HEK293T (cell line): Measurements from ENCODE around the gene PAFAH2.

Experiments
- CTCF ChIA-PET: fragments of 350-600 bp; formaldehyde crosslinking; extraction: SDS; loops from one replicate; lab custom pipeline; 2021; ENCODE audit warnings: antibody characterized with exemption, inconsistent platforms; lab: Yijun Ruan, JAX
- POLR2A ChIA-PET: fragments of 350-600 bp; formaldehyde crosslinking; extraction: SDS; loops from one replicate; lab custom pipeline; 2020; ENCODE audit warnings: antibody characterized with exemption, inconsistent platforms; lab: Yijun Ruan, JAX
- DNase-seq: peaks from one replicate; pipeline ENCODE4 v3.0.0; 2012; ENCODE audit warnings: mixed read lengths; ENCODE audit errors: extremely low spot score
- ARNT ChIP-seq: fragments of 450-650 bp; IDR thresholded peaks from 2 replicates; pipeline ENCODE4 v1.6.1; 2017; ENCODE audit warnings: mild to moderate bottlenecking
- BHLHE40 ChIP-seq: fragments of 450-650 bp; IDR thresholded peaks from 2 replicates; pipeline ENCODE4 v1.6.1; 2016; ENCODE audit warnings: mild to moderate bottlenecking, moderate library complexity, borderline replicate concordance
- CTBP1 ChIP-seq: fragments of 450-650 bp; IDR thresholded peaks from 2 replicates; pipeline ENCODE4 v1.6.1; 2016; ENCODE audit warnings: borderline replicate concordance
- ELF4 ChIP-seq: fragments of 450-650 bp; IDR thresholded peaks from 2 replicates; pipeline ENCODE4 v1.6.1; 2017; ENCODE audit warnings: antibody characterized with exemption
- FOXA1 ChIP-seq: fragments of 450-650 bp; IDR thresholded peaks from 2 replicates; pipeline ENCODE4 v1.6.1; 2016; ENCODE audit warnings: mild to moderate bottlenecking
- FOXK2 ChIP-seq: fragments of 450-650 bp; IDR thresholded peaks from 2 replicates; pipeline ENCODE4 v1.6.1; 2016; ENCODE audit warnings: mild to moderate bottlenecking
- FOXM1 ChIP-seq: fragments of 450-650 bp; IDR thresholded peaks from 2 replicates; pipeline ENCODE4 v1.6.1; 2017; ENCODE audit warnings: mild to moderate bottlenecking, borderline replicate concordance
- HDGF ChIP-seq: fragments of 450-650 bp; IDR thresholded peaks from 2 replicates; pipeline ENCODE4 v1.6.1; 2017; ENCODE audit warnings: antibody characterized with exemption, borderline replicate concordance
- L3MBTL2 ChIP-seq: fragments of 450-650 bp; conservative IDR thresholded peaks from 2 replicates; pipeline ENCODE4 v1.6.1; 2016; ENCODE audit warnings: mild to moderate bottlenecking
- LEF1 ChIP-seq: fragments of 450-650 bp; IDR thresholded peaks from 2 replicates; pipeline ENCODE4 v1.6.1; 2017; ENCODE audit warnings: mild to moderate bottlenecking, borderline replicate concordance
- NFRKB ChIP-seq: fragments of 450-650 bp; IDR thresholded peaks from 2 replicates; pipeline ENCODE4 v1.6.1; 2016; ENCODE audit warnings: mild to moderate bottlenecking, moderate library complexity
- PKNOX1 ChIP-seq: fragments of 450-650 bp; IDR thresholded peaks from 2 replicates; pipeline ENCODE4 v1.6.1; 2016
- SP1 ChIP-seq: fragments of 450-650 bp; IDR thresholded peaks from 2 replicates; pipeline ENCODE4 v1.6.1; 2017
- SUZ12 ChIP-seq: fragments of 450-650 bp; IDR thresholded peaks from 2 replicates; pipeline ENCODE4 v1.6.1; 2016; ENCODE audit warnings: mild to moderate bottlenecking
- TARDBP ChIP-seq: fragments of 450-650 bp; IDR thresholded peaks from 2 replicates; pipeline ENCODE4 v1.6.1; 2016
- ZNF384 ChIP-seq: fragments of 450-650 bp; IDR thresholded peaks from 2 replicates; pipeline ENCODE4 v1.6.1; 2016

Gene PAFAH2

GRCh38 chr1:25911162-25911561 is 86.7 kb downstream of the PAFAH2 start:
- ChIA-PET POLR2A (no interaction called here), CTCF (no interaction called here)
- TF ChIP-seq ZNF384, result no peak
- TF ChIP-seq PKNOX1, result no peak
- no peak for TF ChIP-seq CTBP1
- no peak for TF ChIP-seq FOXA1
- no peak for TF ChIP-seq ARNT
- TF ChIP-seq BHLHE40, result no peak
- TF ChIP-seq L3MBTL2, result no peak
- no peak for TF ChIP-seq ELF4
- TF ChIP-seq FOXM1, result no peak
- TF ChIP-seq SUZ12, result no peak
- no peak for TF ChIP-seq FOXK2
- no peak for TF ChIP-seq TARDBP
- no peak for TF ChIP-seq HDGF
- no peak for TF ChIP-seq LEF1
- TF ChIP-seq NFRKB, result no peak
- no peak for TF ChIP-seq SP1
- DNase-seq, result no peak
